ENCODE measurements around the gene TAS2R3.

Gene TAS2R3

GRCh38 chr7:141737836-141738591 lies 25.9 kb upstream of the TAS2R3 start, which contains the start of gene SSBP1:
TSS of gene SSBP1 (plus strand) at chr7:141738358. CDS start at chr7:141739167, 809 bp downstream.
- H3K27me3 ChIP-seq (ENCODE audit: low read length) = no peaks in the 10 kb centered on the region
- H3K27ac ChIP-seq (ENCODE audit: low read depth, low read length) = peak within 1 kb of the TSS; percentile 68
- H3K9me3 ChIP-seq (ENCODE audit: insufficient read depth, low read length) = no peaks in the 10 kb centered on the region
- 0 out of 2 replicates have a peak, but pooled peaks cover 4% of the 10 kb centered on the region for H4K20me1 ChIP-seq (ENCODE audit: low read depth, low read length)
- H3K36me3 ChIP-seq (ENCODE audit: low read length) = peaks cover 18% of the 10 kb centered on the region
- peak within 1 kb of the TSS; percentile 85 for H3K4me3 ChIP-seq (ENCODE audit: insufficient read depth, low read length, poor library complexity, severe bottlenecking)
- peak within 1 kb of the TSS; percentile 89 for H2AFZ ChIP-seq (ENCODE audit: low read depth, low read length, severe bottlenecking)
- H3K9me2 ChIP-seq (replicated peaks; ENCODE audit: insufficient read depth, low read length) = no peaks in the 10 kb centered on the region
- peaks cover 42% of the 10 kb centered on the region for H3K79me2 ChIP-seq (ENCODE audit: insufficient read depth, low read length)
- peaks cover 3% of the 10 kb centered on the region; the same call in 1 of the 2 replicates for H3F3A ChIP-seq (ENCODE audit: insufficient read depth)
- TF ChIP-seq EZH2phosphoT487 (conservative IDR thresholded peaks at IDR 0.05; ENCODE audit: low read length) (no peak), CTCF (IDR thresholded peaks at IDR 0.05; ENCODE audit: insufficient read depth, low read length, poor library complexity, severe bottlenecking) (peak; percentile 91)
- H3K9ac ChIP-seq (ENCODE audit: low read length) = peak within 1 kb of the TSS; percentile 74
- H3K4me2 ChIP-seq (ENCODE audit: low read depth, low read length, poor library complexity, severe bottlenecking) = peak within 1 kb of the TSS; percentile 89

GRCh38 chr7:141738592-141739013 lies 25.3 kb upstream of the TAS2R3 start:
- Histone ChIP-seq H3K79me2 (ENCODE audit: insufficient read depth, low read length) (peaks cover 46% of the 10 kb centered on the region), H3K4me3 (ENCODE audit: insufficient read depth, low read length, poor library complexity, severe bottlenecking) (peak overlapping the region; percentile 85), H3K9ac (ENCODE audit: low read length) (peak overlapping the region; percentile 74), H3K27ac (ENCODE audit: low read depth, low read length) (peak overlapping the region; percentile 40), H3K36me3 (ENCODE audit: low read length) (peaks cover 24% of the 10 kb centered on the region), H3K9me2 (replicated peaks; ENCODE audit: insufficient read depth, low read length) (no peaks in the 10 kb centered on the region), H3K9me3 (ENCODE audit: insufficient read depth, low read length) (no peaks in the 10 kb centered on the region), H2AFZ (ENCODE audit: low read depth, low read length, severe bottlenecking) (peak overlapping the region; percentile 31), H3K4me2 (ENCODE audit: low read depth, low read length, poor library complexity, severe bottlenecking) (peak overlapping the region; percentile 77), H3F3A (ENCODE audit: insufficient read depth) (peaks cover 3% of the 10 kb centered on the region; the same call in 1 of the 2 replicates), H4K20me1 (ENCODE audit: low read depth, low read length) (0 out of 2 replicates have a peak, but pooled peaks cover 4% of the 10 kb centered on the region), H3K27me3 (ENCODE audit: low read length) (no peaks in the 10 kb centered on the region)
- no peak for TF ChIP-seq EZH2phosphoT487 (conservative IDR thresholded peaks at IDR 0.05; ENCODE audit: low read length)
- no peak for TF ChIP-seq CTCF (IDR thresholded peaks at IDR 0.05; ENCODE audit: insufficient read depth, low read length, poor library complexity, severe bottlenecking)

DNA sequence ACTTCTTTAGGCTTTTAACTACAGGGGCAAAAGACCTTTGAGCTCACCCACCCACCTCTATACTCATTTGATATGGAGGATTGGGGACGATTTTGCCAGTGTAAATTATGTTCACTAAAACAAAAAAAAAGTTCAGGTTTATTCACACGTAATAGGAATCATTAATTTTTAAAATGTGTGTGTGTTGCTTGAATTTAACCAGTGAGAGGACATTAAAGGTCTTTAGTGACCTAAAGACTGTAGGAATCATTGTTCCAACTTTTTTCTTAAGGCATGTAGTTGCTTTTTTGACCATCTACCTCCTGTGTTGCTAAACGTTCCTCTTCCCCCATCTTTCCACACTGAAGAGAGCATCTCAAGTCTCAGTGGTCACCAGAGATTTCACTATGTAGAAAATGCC lies 24.6 kb upstream of the TAS2R3 start:
- H3K9ac ChIP-seq (ENCODE audit: low read length) = peak overlapping the region; percentile 74
- no peaks in the 10 kb centered on the region for H3K27me3 ChIP-seq (ENCODE audit: low read length)
- H3K4me2 ChIP-seq (ENCODE audit: low read depth, low read length, poor library complexity, severe bottlenecking) = peak overlapping the region; percentile 77
- peaks cover 30% of the 10 kb centered on the region for H3K36me3 ChIP-seq (ENCODE audit: low read length)
- TF ChIP-seq EZH2phosphoT487 (conservative IDR thresholded peaks at IDR 0.05; ENCODE audit: low read length) (no peak), CTCF (IDR thresholded peaks at IDR 0.05; ENCODE audit: insufficient read depth, low read length, poor library complexity, severe bottlenecking) (no peak)
- peaks cover 3% of the 10 kb centered on the region; the same call in 1 of the 2 replicates for H3F3A ChIP-seq (ENCODE audit: insufficient read depth)
- peaks cover 46% of the 10 kb centered on the region for H3K79me2 ChIP-seq (ENCODE audit: insufficient read depth, low read length)
- 0 out of 2 replicates have a peak, but pooled peaks cover 4% of the 10 kb centered on the region for H4K20me1 ChIP-seq (ENCODE audit: low read depth, low read length)
- H3K4me3 ChIP-seq (ENCODE audit: insufficient read depth, low read length, poor library complexity, severe bottlenecking) = peak overlapping the region; percentile 85
- H2AFZ ChIP-seq (ENCODE audit: low read depth, low read length, severe bottlenecking) = no peak overlapping the region
- H3K9me2 ChIP-seq (replicated peaks; ENCODE audit: insufficient read depth, low read length) = no peaks in the 10 kb centered on the region
- H3K9me3 ChIP-seq (ENCODE audit: insufficient read depth, low read length) = no peaks in the 10 kb centered on the region
- H3K27ac ChIP-seq (ENCODE audit: low read depth, low read length) = no peak overlapping the region
